Measurements from ENCODE around the gene LRP2BP.
"Not testable (repeated sequence)": the region's sequence is repeated elsewhere in the genome, so short reads cannot be mapped to it uniquely, and the experiment has no call there.

The LRP2BP gene

GRCh38 chr4:185335579-185335978 is 60.1 kb downstream of the LRP2BP start:
- DNase-seq (ENCODE audit: extremely low read depth, insufficient read length) = no peak
- peaks cover 7% of the 10 kb centered on the region for H3K36me3 ChIP-seq (ENCODE audit: control insufficient read depth, insufficient read depth, low read length)
- TF ChIP-seq CTCF (IDR thresholded peaks at IDR 0.05; ENCODE audit: insufficient read depth, low read length, poor library complexity, severe bottlenecking) = no peak

GRCh38 chr4:185334326-185334725 is 61.4 kb downstream of the LRP2BP start:
- no peak for TF ChIP-seq CTCF (IDR thresholded peaks at IDR 0.05; ENCODE audit: insufficient read depth, low read length, poor library complexity, severe bottlenecking)
- H3K4me3 ChIP-seq (replicated peaks; ENCODE audit: low read depth, low read length) = no peak overlapping the region
- H3K27me3 ChIP-seq (replicated peaks; ENCODE audit: control insufficient read depth, insufficient read depth, low read length) = no peaks in the 10 kb centered on the region
- peaks cover 7% of the 10 kb centered on the region for H3K36me3 ChIP-seq (ENCODE audit: control insufficient read depth, insufficient read depth, low read length)
- no peak for DNase-seq (ENCODE audit: extremely low read depth, insufficient read length)

More at GRCh38 chr4:185335579-185335978, 60.1 kb downstream of the LRP2BP start:
- H3K4me3 ChIP-seq (replicated peaks; ENCODE audit: low read depth, low read length) = no peak overlapping the region
- H3K27me3 ChIP-seq (replicated peaks; ENCODE audit: control insufficient read depth, insufficient read depth, low read length) = no peaks in the 10 kb centered on the region

GRCh38 chr4:185332575-185333464 is 62.9 kb downstream of the LRP2BP start:
- H3K4me3 ChIP-seq (replicated peaks; ENCODE audit: low read depth, low read length) = no peak overlapping the region
- H3K36me3 ChIP-seq (ENCODE audit: control insufficient read depth, insufficient read depth, low read length) = peaks cover 12% of the 10 kb centered on the region
- DNase-seq (ENCODE audit: extremely low read depth, insufficient read length) = peak; percentile 59
- no peaks in the 10 kb centered on the region for H3K27me3 ChIP-seq (replicated peaks; ENCODE audit: control insufficient read depth, insufficient read depth, low read length)
- TF ChIP-seq CTCF (IDR thresholded peaks at IDR 0.05; ENCODE audit: insufficient read depth, low read length, poor library complexity, severe bottlenecking) = no peak

- not testable (repeated sequence) for DNase-seq (ENCODE audit: extremely low read depth, insufficient read length); H3K36me3 ChIP-seq (ENCODE audit: control insufficient read depth, insufficient read depth, low read length); H3K27me3 ChIP-seq (replicated peaks; ENCODE audit: control insufficient read depth, insufficient read depth, low read length); H3K4me3 ChIP-seq (replicated peaks; ENCODE audit: low read depth, low read length)
These were observed 65.7 kb downstream of the LRP2BP start for GRCh38 chr4:185329879-185330510.

GRCh38 chr4:185328586-185328985 is 67.1 kb downstream of the LRP2BP start:
- H3K27me3 ChIP-seq (replicated peaks; ENCODE audit: control insufficient read depth, insufficient read depth, low read length) = no peaks in the 10 kb centered on the region
- H3K36me3 ChIP-seq (ENCODE audit: control insufficient read depth, insufficient read depth, low read length) = peaks cover 12% of the 10 kb centered on the region
- DNase-seq (ENCODE audit: extremely low read depth, insufficient read length) = no peak
- H3K4me3 ChIP-seq (replicated peaks; ENCODE audit: low read depth, low read length) = no peak overlapping the region
- no peak for TF ChIP-seq CTCF (IDR thresholded peaks at IDR 0.05; ENCODE audit: insufficient read depth, low read length, poor library complexity, severe bottlenecking)

- peaks cover 12% of the 10 kb centered on the region for H3K36me3 ChIP-seq (ENCODE audit: control insufficient read depth, insufficient read depth, low read length)
- not testable (repeated sequence) for H3K27me3 ChIP-seq (replicated peaks; ENCODE audit: control insufficient read depth, insufficient read depth, low read length); DNase-seq (ENCODE audit: extremely low read depth, insufficient read length); H3K4me3 ChIP-seq (replicated peaks; ENCODE audit: low read depth, low read length)
These were observed 70.0 kb downstream of the LRP2BP start for GRCh38 chr4:185325721-185326120.

GRCh38 chr4:185324361-185324760 is 71.4 kb downstream of the LRP2BP start:
- not testable (repeated sequence) for DNase-seq (ENCODE audit: extremely low read depth, insufficient read length)

More at GRCh38 chr4:185324361-185324760, 71.4 kb downstream of the LRP2BP start:
- H3K27me3 ChIP-seq (replicated peaks; ENCODE audit: control insufficient read depth, insufficient read depth, low read length); H3K4me3 ChIP-seq (replicated peaks; ENCODE audit: low read depth, low read length): not testable (repeated sequence)
- H3K36me3 ChIP-seq (ENCODE audit: control insufficient read depth, insufficient read depth, low read length) = peaks cover 11% of the 10 kb centered on the region

Data from GM06990 (cell line).